IPS-11a (cell line): ENCODE results near the gene FEN1.

Experiments
- H3K4me3 ChIP-seq: one replicate; pipeline ENCODE4 v1.5.1; 2013; ENCODE audit warnings: low read depth, low read length, control low read depth

FEN1 gene

GRCh38 chr11:61838501-61838900 lies 45.8 kb downstream of the FEN1 start:
- H3K4me3 ChIP-seq = no peak overlapping the region

- H3K4me3 ChIP-seq = no peak overlapping the region
Observed at GRCh38 chr11:61838921-61839320, 46.2 kb downstream of the FEN1 start.

- H3K4me3 ChIP-seq = no peak overlapping the region
Observed at GRCh38 chr11:61839742-61840141, 47.0 kb downstream of the FEN1 start.

- no peak overlapping the region for H3K4me3 ChIP-seq
Observed at GRCh38 chr11:61840371-61840770, 47.7 kb downstream of the FEN1 start.

- H3K4me3 ChIP-seq = no peak overlapping the region
Observed at GRCh38 chr11:61841636-61842527, 49.2 kb downstream of the FEN1 start.

- no peak overlapping the region for H3K4me3 ChIP-seq
Observed at GRCh38 chr11:61842528-61842820, 49.8 kb downstream of the FEN1 start.

GRCh38 chr11:61844909-61845565 lies 52.3 kb downstream of the FEN1 start:
- H3K4me3 ChIP-seq = no peak overlapping the region

GRCh38 chr11:61846362-61847020 lies 53.8 kb downstream of the FEN1 start:
- no peak overlapping the region for H3K4me3 ChIP-seq
